HFFc6 (cell line): ENCODE measurements around the gene NLN. TPM values are rescaled to one million over a fixed set of nuclear protein-coding genes. Genes with fewer than 3 reads are reported as not detected.

ENCODE experiments used
- DNase-seq: peaks from one replicate; pipeline ENCODE4 v3.0.0-alpha.2; 2018
- H3K27ac Mint-ChIP-seq: 2 replicates; pipeline ENCODE4 v1.8.0; 2020; ENCODE audit warnings: mild to moderate bottlenecking, mixed read lengths
- H3K27me3 Mint-ChIP-seq: 2 replicates; pipeline ENCODE4 v1.8.0; 2021; ENCODE audit warnings: mild to moderate bottlenecking, moderate library complexity, mixed read lengths; ENCODE audit not compliant: insufficient read depth
- H3K36me3 Mint-ChIP-seq: 2 replicates; pipeline ENCODE4 v1.8.0; 2021; ENCODE audit warnings: low read depth, mixed read lengths
- H3K4me1 Mint-ChIP-seq: 2 replicates; pipeline ENCODE4 v1.8.0; 2020; ENCODE audit warnings: low read depth, mixed read lengths
- H3K4me3 Mint-ChIP-seq: 2 replicates; pipeline ENCODE4 v1.8.0; 2020; ENCODE audit warnings: mild to moderate bottlenecking, moderate library complexity, mixed read lengths
- H3K9me3 Mint-ChIP-seq: 2 replicates; pipeline ENCODE4 v1.8.0; 2020; ENCODE audit warnings: mild to moderate bottlenecking, mixed read lengths
- total RNA-seq, 6 experiments: library from RNA; stranded (reverse); fragmentation: NEBNext Ultra II Directional; extraction: Animal tissue kit (Norgen Biotek cat#: 25700); gene quantifications; 2 replicates in 1 of 6; 3 replicates in 5 of 6; pipeline ENCODE4 v1.2.3, GENCODE V29; 2021
- TF ChIP-seq, protein P1 (sequence below): fragments of 200-600 bp; sonication (generic); IDR thresholded peaks from 2 replicates; pipeline ENCODE4 v1.5.0; 2021; ENCODE audit warnings: antibody characterized with exemption, mild to moderate bottlenecking

NLN gene
- total RNA-seq, 6 experiments from 2014 or later, result 47.9 to 62.0 (median 57.1) TPM

DNA sequence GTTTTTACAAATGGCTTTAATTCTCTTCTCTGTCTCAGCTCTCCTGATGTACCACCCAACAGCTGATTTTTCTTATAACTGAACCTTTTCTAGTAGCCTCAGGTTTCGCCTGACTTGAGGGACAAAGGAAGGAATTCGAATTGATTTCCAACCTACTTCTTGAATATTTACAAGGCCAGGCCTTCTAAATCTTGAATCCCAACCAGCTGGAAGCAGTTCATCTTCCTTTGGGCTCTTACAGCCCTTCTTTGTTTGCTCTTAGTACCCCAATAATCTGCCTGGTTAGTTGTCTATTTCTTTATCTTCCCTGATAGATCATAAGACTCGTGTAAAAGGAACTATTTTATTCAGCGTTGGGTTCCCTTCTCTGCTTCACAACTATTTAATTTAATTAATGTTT, 95.9 kb downstream of the NLN start:
- peaks cover 63% of the 10 kb centered on the region for H3K36me3 Mint-ChIP-seq

DNA sequence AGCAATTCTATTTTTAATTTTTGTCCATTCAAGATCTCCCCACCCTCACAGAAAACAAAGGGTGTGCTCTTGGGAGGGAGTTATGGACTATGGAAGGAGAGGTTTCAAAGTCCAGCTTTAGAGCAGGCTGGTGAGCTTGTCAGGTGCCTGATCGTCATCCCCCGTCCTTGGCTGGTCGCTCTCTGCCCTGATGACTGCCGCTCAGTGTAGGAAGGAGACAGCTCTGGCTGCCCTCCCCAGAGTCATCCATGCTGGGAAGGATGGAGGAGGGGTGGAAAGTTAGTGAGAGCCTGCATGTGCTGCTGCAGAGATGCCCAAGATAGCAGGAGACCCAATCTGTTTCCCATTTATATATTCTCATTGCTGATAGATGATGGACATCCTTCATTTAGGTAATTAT, 96.6 kb downstream of the NLN start:
- Mint-ChIP-seq H3K27ac (no peak overlapping the region), H3K36me3 (peaks cover 61% of the 10 kb centered on the region), H3K4me1 (peaks cover 46% of the 10 kb centered on the region), H3K4me3 (no peak overlapping the region), H3K9me3 (no peaks in the 10 kb centered on the region), H3K27me3 (no peaks in the 10 kb centered on the region; the same call in 1 of the 2 replicates)
- TF ChIP-seq, protein P1, sequence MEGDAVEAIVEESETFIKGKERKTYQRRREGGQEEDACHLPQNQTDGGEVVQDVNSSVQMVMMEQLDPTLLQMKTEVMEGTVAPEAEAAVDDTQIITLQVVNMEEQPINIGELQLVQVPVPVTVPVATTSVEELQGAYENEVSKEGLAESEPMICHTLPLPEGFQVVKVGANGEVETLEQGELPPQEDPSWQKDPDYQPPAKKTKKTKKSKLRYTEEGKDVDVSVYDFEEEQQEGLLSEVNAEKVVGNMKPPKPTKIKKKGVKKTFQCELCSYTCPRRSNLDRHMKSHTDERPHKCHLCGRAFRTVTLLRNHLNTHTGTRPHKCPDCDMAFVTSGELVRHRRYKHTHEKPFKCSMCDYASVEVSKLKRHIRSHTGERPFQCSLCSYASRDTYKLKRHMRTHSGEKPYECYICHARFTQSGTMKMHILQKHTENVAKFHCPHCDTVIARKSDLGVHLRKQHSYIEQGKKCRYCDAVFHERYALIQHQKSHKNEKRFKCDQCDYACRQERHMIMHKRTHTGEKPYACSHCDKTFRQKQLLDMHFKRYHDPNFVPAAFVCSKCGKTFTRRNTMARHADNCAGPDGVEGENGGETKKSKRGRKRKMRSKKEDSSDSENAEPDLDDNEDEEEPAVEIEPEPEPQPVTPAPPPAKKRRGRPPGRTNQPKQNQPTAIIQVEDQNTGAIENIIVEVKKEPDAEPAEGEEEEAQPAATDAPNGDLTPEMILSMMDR, result no peak
- DNase-seq, result no peak

More for the DNA sequence above, 95.9 kb downstream of the NLN start:
- Mint-ChIP-seq H3K27ac (no peak overlapping the region), H3K4me3 (no peak overlapping the region), H3K9me3 (no peaks in the 10 kb centered on the region), H3K27me3 (no peaks in the 10 kb centered on the region; the same call in 1 of the 2 replicates), H3K4me1 (peaks cover 41% of the 10 kb centered on the region)
- TF ChIP-seq, protein P1, result no peak
- no peak for DNase-seq

DNA sequence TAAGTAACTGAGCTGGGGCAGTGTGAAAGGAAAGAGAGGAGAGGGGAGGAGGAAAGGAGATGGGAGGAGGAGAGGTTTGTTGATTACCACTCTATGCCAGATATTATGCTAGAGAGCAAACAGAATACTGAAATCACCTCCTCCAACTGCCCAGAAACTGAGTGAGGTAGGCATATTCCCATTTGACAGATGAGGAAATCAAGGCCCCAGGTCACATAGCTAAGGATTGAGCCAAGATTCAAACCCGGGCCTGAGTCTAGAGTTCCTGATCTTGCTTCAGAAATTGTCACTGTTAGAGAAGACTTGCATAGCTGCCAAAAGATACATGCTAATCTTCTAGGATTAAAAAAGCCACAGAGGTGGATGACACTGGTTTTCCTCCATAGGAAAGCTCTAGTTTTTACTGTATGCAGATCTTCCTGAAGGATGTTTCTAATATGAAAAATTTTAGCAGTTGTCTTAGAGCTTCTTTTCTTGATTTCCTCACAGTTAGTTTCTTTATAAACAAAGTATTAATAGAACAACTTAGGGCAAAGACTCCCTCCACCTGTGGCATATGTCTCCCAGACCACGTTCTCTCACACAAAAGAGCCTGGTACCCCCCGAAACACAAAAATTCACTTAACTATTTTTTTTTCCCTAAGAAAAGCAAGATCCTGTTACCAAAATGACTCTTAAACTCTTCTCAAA, 97.4 kb downstream of the NLN start:
- H3K4me1 Mint-ChIP-seq, result peaks cover 53% of the 10 kb centered on the region
- H3K27me3 Mint-ChIP-seq, result no peaks in the 10 kb centered on the region; the same call in 1 of the 2 replicates
- peak overlapping the region; percentile 8; the same call in 1 of the 2 replicates for H3K27ac Mint-ChIP-seq
- TF ChIP-seq, protein P1, result no peak
- H3K9me3 Mint-ChIP-seq, result no peaks in the 10 kb centered on the region
- no peak for DNase-seq
- peaks cover 55% of the 10 kb centered on the region for H3K36me3 Mint-ChIP-seq
- H3K4me3 Mint-ChIP-seq, result no peak overlapping the region

DNA sequence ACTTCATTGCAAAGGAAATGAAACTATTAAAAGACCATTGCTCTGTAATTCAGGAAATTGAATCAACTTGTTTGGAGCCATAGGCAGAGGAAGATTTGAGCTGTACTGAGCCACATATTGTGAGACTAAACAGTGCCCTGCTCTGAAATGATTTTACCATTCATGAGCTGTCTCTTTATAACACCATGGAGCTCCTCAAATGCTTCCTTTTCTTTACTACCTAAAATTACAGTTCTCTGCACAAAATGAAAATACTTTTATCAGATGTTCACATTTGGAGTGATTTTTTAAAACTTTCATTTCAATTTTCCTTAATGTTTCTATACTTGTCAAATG, 97.9 kb downstream of the NLN start:
- Mint-ChIP-seq H3K27me3 (no peaks in the 10 kb centered on the region; the same call in 1 of the 2 replicates), H3K27ac (peak overlapping the region; percentile 8; the same call in 1 of the 2 replicates), H3K4me1 (peaks cover 56% of the 10 kb centered on the region), H3K36me3 (peaks cover 55% of the 10 kb centered on the region), H3K4me3 (no peak overlapping the region), H3K9me3 (no peaks in the 10 kb centered on the region)
- TF ChIP-seq, protein P1, result no peak
- DNase-seq, result no peak

DNA sequence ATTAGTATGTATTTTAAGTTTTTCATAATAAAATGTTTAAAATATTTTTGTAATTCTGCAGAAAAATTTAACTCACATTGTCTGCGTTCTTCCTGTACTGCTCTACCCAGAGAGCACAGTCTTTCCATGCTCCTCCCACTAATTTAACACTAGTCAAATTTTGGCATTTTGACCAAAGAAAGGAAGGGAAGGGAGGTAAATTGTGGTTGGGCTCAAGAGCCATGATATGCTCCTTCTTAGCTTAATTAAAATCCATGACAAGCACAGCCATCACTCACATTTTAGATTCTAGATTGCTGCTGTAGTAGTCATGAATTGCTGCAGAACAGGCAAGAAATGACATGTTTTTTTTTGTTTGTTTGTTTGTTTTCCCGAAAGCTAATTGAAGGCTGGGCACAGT, 98.4 kb downstream of the NLN start:
- no peak overlapping the region for H3K4me3 Mint-ChIP-seq
- H3K27ac Mint-ChIP-seq, result no peak overlapping the region
- no peaks in the 10 kb centered on the region; the same call in 1 of the 2 replicates for H3K27me3 Mint-ChIP-seq
- no peak for DNase-seq
- TF ChIP-seq, protein P1, result no peak
- peaks cover 53% of the 10 kb centered on the region for H3K36me3 Mint-ChIP-seq
- peaks cover 54% of the 10 kb centered on the region for H3K4me1 Mint-ChIP-seq
- no peaks in the 10 kb centered on the region for H3K9me3 Mint-ChIP-seq
